GM18873 (cell line): ENCODE data around the gene GAS1.

Experiments used
- ATAC-seq: cut with Tn5 transposase; IDR thresholded peaks from one replicate; pipeline ENCODE4 v1.9.1; 2021; ENCODE audit warnings: mild to moderate bottlenecking, moderate library complexity, moderate number of reproducible peaks; ENCODE audit not compliant: unreplicated experiment, low FRiP score

Gene GAS1

GRCh38 chr9:86947146-86948073 lies at the start of gene GAS1:
TSS of gene GAS1 (minus strand) at chr9:86947506. CDS start at chr9:86946779, 727 bp downstream.
- no peak for ATAC-seq

GRCh38 chr9:86994231-86994630 lies 46.9 kb upstream of the GAS1 start:
- ATAC-seq, result no peak

GRCh38 chr9:86993830-86994229 lies 46.5 kb upstream of the GAS1 start:
- ATAC-seq, result no peak

- no peak for ATAC-seq
Observed at GRCh38 chr9:86991077-86991476, 43.8 kb upstream of the GAS1 start.

GRCh38 chr9:86990290-86990689 lies 43.0 kb upstream of the GAS1 start:
- no peak for ATAC-seq

GRCh38 chr9:86987900-86988299 lies 40.6 kb upstream of the GAS1 start:
- ATAC-seq, result no peak

- ATAC-seq, result no peak
Observed at GRCh38 chr9:86985132-86985647, 37.9 kb upstream of the GAS1 start.

- no peak for ATAC-seq
Observed at GRCh38 chr9:86983620-86984259, 36.4 kb upstream of the GAS1 start.

GRCh38 chr9:86983249-86983619 lies 35.9 kb upstream of the GAS1 start:
- no peak for ATAC-seq

GRCh38 chr9:86980802-86981201 lies 33.5 kb upstream of the GAS1 start:
- no peak for ATAC-seq

- ATAC-seq, result no peak
Observed at GRCh38 chr9:86979657-86980056, 32.4 kb upstream of the GAS1 start.

- ATAC-seq, result no peak
Observed at GRCh38 chr9:86978922-86979474, 31.7 kb upstream of the GAS1 start.

- ATAC-seq, result no peak
Observed at GRCh38 chr9:86978413-86978812, 31.1 kb upstream of the GAS1 start.

GRCh38 chr9:86977205-86977835 lies 30.0 kb upstream of the GAS1 start:
- ATAC-seq, result no peak

- ATAC-seq, result no peak
Observed at GRCh38 chr9:86975606-86976005, 28.3 kb upstream of the GAS1 start.

GRCh38 chr9:86975036-86975435 lies 27.7 kb upstream of the GAS1 start:
- ATAC-seq, result no peak

GRCh38 chr9:86974421-86974820 lies 27.1 kb upstream of the GAS1 start:
- no peak for ATAC-seq

GRCh38 chr9:86971742-86972141 lies 24.4 kb upstream of the GAS1 start:
- ATAC-seq, result no peak

GRCh38 chr9:86968258-86968920 lies 21.1 kb upstream of the GAS1 start:
- no peak for ATAC-seq

- no peak for ATAC-seq
Observed at GRCh38 chr9:86966852-86967511, 19.7 kb upstream of the GAS1 start.
